Progenitor cell of endocrine pancreas (in vitro differentiated cells): ENCODE data around the gene DDX24. TPM values are rescaled to one million over a fixed set of nuclear protein-coding genes. Genes with fewer than 3 reads are reported as not detected.

Source experiments
- DNase-seq: peaks from one replicate; pipeline ENCODE4 v3.0.0; 2021; ENCODE audit warnings: low spot score; ENCODE audit not compliant: unreplicated experiment
- H3K27ac Mint-ChIP-seq: 2 replicates; pipeline ENCODE4 v1.8.0; 2021; ENCODE audit warnings: mild to moderate bottlenecking, moderate library complexity, mixed read lengths
- H3K27me3 Mint-ChIP-seq: 2 replicates; pipeline ENCODE4 v1.8.0; 2021; ENCODE audit warnings: mixed read lengths
- H3K36me3 Mint-ChIP-seq: 2 replicates; pipeline ENCODE4 v1.8.0; 2022; ENCODE audit warnings: mixed read lengths; ENCODE audit not compliant: insufficient read depth
- H3K4me1 Mint-ChIP-seq: 2 replicates; pipeline ENCODE4 v1.8.0; 2021; ENCODE audit warnings: low read depth, mixed read lengths
- H3K4me3 Mint-ChIP-seq: 2 replicates; pipeline ENCODE4 v1.8.0; 2021; ENCODE audit warnings: low read depth, mild to moderate bottlenecking, moderate library complexity, mixed read lengths
- H3K9me3 Mint-ChIP-seq: 2 replicates; pipeline ENCODE4 v1.8.0; 2021; ENCODE audit warnings: low read depth, mixed read lengths
- CTCF ChIP-seq: fragments of 200-600 bp; sonication (generic); IDR thresholded peaks from one replicate; pipeline ENCODE4 v1.5.0; 2021; ENCODE audit warnings: antibody characterized with exemption, mild to moderate bottlenecking; ENCODE audit not compliant: unreplicated experiment
- total RNA-seq: library from RNA; stranded (reverse); gene quantifications from 2 replicates; pipeline ENCODE4 v1.2.1, GENCODE V29; 2021

Gene DDX24
- total RNA-seq, 1 donor from 2014 or later = 139 TPM

GRCh38 chr14:94020267-94020666, 60.7 kb downstream of the DDX24 start:
- H3K9me3 Mint-ChIP-seq = no peaks in the 10 kb centered on the region
- no peak overlapping the region for H3K27ac Mint-ChIP-seq

GRCh38 chr14:94019329-94019728, 61.7 kb downstream of the DDX24 start:
- Mint-ChIP-seq H3K4me3 (no peak overlapping the region), H3K4me1 (peaks cover 10% of the 10 kb centered on the region), H3K27me3 (peaks cover 10% of the 10 kb centered on the region), H3K36me3 (no peaks in the 10 kb centered on the region), H3K27ac (no peak overlapping the region), H3K9me3 (no peaks in the 10 kb centered on the region)
- TF ChIP-seq CTCF = no peak
- DNase-seq = no peak

More at GRCh38 chr14:94020267-94020666, 60.7 kb downstream of the DDX24 start:
- Mint-ChIP-seq H3K27me3 (peaks cover 10% of the 10 kb centered on the region), H3K36me3 (no peaks in the 10 kb centered on the region), H3K4me3 (no peak overlapping the region), H3K4me1 (peaks cover 7% of the 10 kb centered on the region)
- no peak for DNase-seq
- no peak for TF ChIP-seq CTCF

- no peak for TF ChIP-seq CTCF
- H3K27me3 Mint-ChIP-seq = peaks cover 10% of the 10 kb centered on the region
- H3K4me1 Mint-ChIP-seq = peaks cover 12% of the 10 kb centered on the region
- no peak for DNase-seq
- H3K36me3 Mint-ChIP-seq = no peaks in the 10 kb centered on the region
- no peak overlapping the region for H3K4me3 Mint-ChIP-seq
- no peak overlapping the region for H3K27ac Mint-ChIP-seq
- H3K9me3 Mint-ChIP-seq = no peaks in the 10 kb centered on the region
These were observed 62.7 kb downstream of the DDX24 start for GRCh38 chr14:94018308-94018707.

GRCh38 chr14:94016446-94016976, 64.5 kb downstream of the DDX24 start:
- Mint-ChIP-seq H3K4me3 (no peak overlapping the region), H3K9me3 (no peaks in the 10 kb centered on the region), H3K36me3 (no peaks in the 10 kb centered on the region), H3K27ac (no peak overlapping the region), H3K27me3 (peaks cover 10% of the 10 kb centered on the region), H3K4me1 (peaks cover 9% of the 10 kb centered on the region)
- no peak for DNase-seq
- TF ChIP-seq CTCF = no peak

- DNase-seq = no peak
- peaks cover 9% of the 10 kb centered on the region for H3K4me1 Mint-ChIP-seq
- peaks cover 19% of the 10 kb centered on the region for H3K27me3 Mint-ChIP-seq
- H3K36me3 Mint-ChIP-seq = no peaks in the 10 kb centered on the region
- H3K27ac Mint-ChIP-seq = no peak overlapping the region
- H3K9me3 Mint-ChIP-seq = no peaks in the 10 kb centered on the region
- no peak overlapping the region for H3K4me3 Mint-ChIP-seq
- TF ChIP-seq CTCF = no peak
These were observed 65.8 kb downstream of the DDX24 start for GRCh38 chr14:94015223-94015622.
